Vagina (tissue), 2 donors: ENCODE measurements around the gene ARF3.

Experiments
- POLR2A ChIP-seq, 2 donors: fragments of 450-650 bp; IDR thresholded peaks; one replicate each; pipeline ENCODE4 v1.6.1; 2017; ENCODE audit warnings: antibody characterized with exemption in 2 of 2, mild to moderate bottlenecking in 2 of 2, moderate library complexity in 2 of 2
- TF ChIP-seq, protein P1 (sequence below), 3 experiments: fragments of 450-650 bp in 2 of 3; fragments of 200-600 bp in 1 of 3; sonication (generic) in 1 of 3; IDR thresholded peaks; one replicate each; pipeline ENCODE4 v1.5.1; 2017 to 2019; ENCODE audit warnings: antibody characterized with exemption in 3 of 3, mild to moderate bottlenecking in 2 of 3, moderate library complexity in 2 of 3

DNA sequence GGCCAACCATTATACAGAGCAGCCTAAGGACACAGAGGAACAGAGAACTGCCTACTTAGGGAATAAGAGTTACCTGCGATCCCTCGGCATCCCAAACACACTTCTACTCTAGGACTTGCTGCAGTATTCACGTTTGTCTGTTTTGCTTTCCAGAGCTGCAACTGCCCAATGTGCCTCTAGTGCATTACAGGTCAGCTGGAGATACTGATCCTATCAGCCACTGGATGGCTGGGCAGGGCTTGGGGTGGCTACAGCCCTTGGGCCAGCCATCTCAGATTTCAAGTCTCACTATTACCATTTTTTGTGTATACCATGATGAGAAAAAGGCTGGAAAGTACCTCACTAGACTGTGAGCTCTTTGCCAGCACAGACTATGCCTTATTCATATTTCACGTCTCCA, 4.6 kb downstream of the ARF3 start:
- TF ChIP-seq POLR2A (IDR thresholded peaks at IDR 0.05) = no peak
- TF ChIP-seq, protein P1, sequence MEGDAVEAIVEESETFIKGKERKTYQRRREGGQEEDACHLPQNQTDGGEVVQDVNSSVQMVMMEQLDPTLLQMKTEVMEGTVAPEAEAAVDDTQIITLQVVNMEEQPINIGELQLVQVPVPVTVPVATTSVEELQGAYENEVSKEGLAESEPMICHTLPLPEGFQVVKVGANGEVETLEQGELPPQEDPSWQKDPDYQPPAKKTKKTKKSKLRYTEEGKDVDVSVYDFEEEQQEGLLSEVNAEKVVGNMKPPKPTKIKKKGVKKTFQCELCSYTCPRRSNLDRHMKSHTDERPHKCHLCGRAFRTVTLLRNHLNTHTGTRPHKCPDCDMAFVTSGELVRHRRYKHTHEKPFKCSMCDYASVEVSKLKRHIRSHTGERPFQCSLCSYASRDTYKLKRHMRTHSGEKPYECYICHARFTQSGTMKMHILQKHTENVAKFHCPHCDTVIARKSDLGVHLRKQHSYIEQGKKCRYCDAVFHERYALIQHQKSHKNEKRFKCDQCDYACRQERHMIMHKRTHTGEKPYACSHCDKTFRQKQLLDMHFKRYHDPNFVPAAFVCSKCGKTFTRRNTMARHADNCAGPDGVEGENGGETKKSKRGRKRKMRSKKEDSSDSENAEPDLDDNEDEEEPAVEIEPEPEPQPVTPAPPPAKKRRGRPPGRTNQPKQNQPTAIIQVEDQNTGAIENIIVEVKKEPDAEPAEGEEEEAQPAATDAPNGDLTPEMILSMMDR (IDR thresholded peaks at IDR 0.05) = no peak
